SU-DHL-6 (cell line): ENCODE measurements around the gene DHX58.
A peak's percentile ranks its signal among the peaks of the same experiment; 100 is the strongest.

Experiments
- H2AFZ ChIP-seq: fragments of 200-600 bp; sonication (generic); 2 replicates; pipeline ENCODE4 v1.6.1; 2014; ENCODE audit warnings: low read depth, mild to moderate bottlenecking, moderate library complexity, mixed read lengths, antibody characterized with exemption, low read length; ENCODE audit not compliant: severe bottlenecking
- H3F3A ChIP-seq: fragments of 200-600 bp; shearing (Covaris generic); 2 replicates; pipeline ENCODE4 v1.6.0; 2016; ENCODE audit warnings: antibody characterized with exemption, mild to moderate bottlenecking; ENCODE audit not compliant: insufficient read depth
- H3K27ac ChIP-seq: fragments of 200-600 bp; sonication (generic); 2 replicates; pipeline ENCODE4 v1.5.1; 2016; ENCODE audit warnings: low read depth, mild to moderate bottlenecking, low read length, moderate library complexity, mixed read lengths
- H3K27me3 ChIP-seq: fragments of 200-600 bp; sonication (generic), shearing (Covaris generic); 2 replicates; pipeline ENCODE4 v1.6.0; 2014; ENCODE audit warnings: mild to moderate bottlenecking, low read length
- H3K36me3 ChIP-seq: fragments of 200-600 bp; sonication (generic); 2 replicates; pipeline ENCODE4 v1.6.1; 2014; ENCODE audit warnings: mild to moderate bottlenecking, low read length, mixed read lengths
- H3K4me2 ChIP-seq: fragments of 300-600, 200-600 bp; shearing (Covaris generic), sonication (generic); 2 replicates; pipeline ENCODE4 v1.6.0; 2014; ENCODE audit warnings: low read length, low read depth, mild to moderate bottlenecking; ENCODE audit not compliant: poor library complexity, severe bottlenecking
- H3K4me3 ChIP-seq: fragments of 200-600 bp; sonication (generic); 2 replicates; pipeline ENCODE4 v1.5.1; 2014; ENCODE audit warnings: antibody characterized with exemption, low read length, mild to moderate bottlenecking, mixed read lengths; ENCODE audit not compliant: insufficient read depth, poor library complexity, severe bottlenecking
- H3K79me2 ChIP-seq: fragments of 200-600 bp; sonication (generic); 2 replicates; pipeline ENCODE4 v1.6.1; 2014; ENCODE audit warnings: mild to moderate bottlenecking, low read length, moderate library complexity; ENCODE audit not compliant: insufficient read depth
- H3K9ac ChIP-seq: fragments of 200-600 bp; sonication (generic); 2 replicates; pipeline ENCODE4 v1.7.0; 2014; ENCODE audit warnings: mild to moderate bottlenecking, low read length
- H3K9me2 ChIP-seq: fragments of 200-600 bp; sonication (generic); replicated peaks from 2 replicates; pipeline ENCODE4 v1.6.1; 2014; ENCODE audit warnings: low read length; ENCODE audit not compliant: insufficient read depth
- H3K9me3 ChIP-seq: fragments of 200-600 bp; sonication (generic); 2 replicates; pipeline ENCODE4 v1.6.1; 2014; ENCODE audit warnings: low read length, mixed read lengths; ENCODE audit not compliant: insufficient read depth
- H4K20me1 ChIP-seq: fragments of 200-600 bp; sonication (generic); 2 replicates; pipeline ENCODE4 v1.6.1; 2014; ENCODE audit warnings: low read depth, mild to moderate bottlenecking, antibody characterized with exemption, low read length, moderate library complexity, mixed read lengths
- CTCF ChIP-seq: fragments of 200-600 bp; sonication (generic); IDR thresholded peaks from one replicate; pipeline ENCODE4 v1.5.1; 2017; ENCODE audit warnings: antibody characterized with exemption, mild to moderate bottlenecking, low read length, moderate library complexity; ENCODE audit not compliant: insufficient read depth, poor library complexity, severe bottlenecking
- EZH2phosphoT487 ChIP-seq: fragments of 200-600 bp; sonication (generic), shearing (Covaris generic); conservative IDR thresholded peaks from 2 replicates; pipeline ENCODE4 v1.6.1; 2018; ENCODE audit warnings: mild to moderate bottlenecking, antibody characterized with exemption, low read length, moderate library complexity, mixed read lengths

Gene DHX58

GRCh38 chr17:42124256-42124655, 11.7 kb upstream of the DHX58 start:
- H2AFZ ChIP-seq: no peak overlapping the region
- H3K36me3 ChIP-seq: peaks cover 14% of the 10 kb centered on the region
- no peak overlapping the region for H3K27ac ChIP-seq
- 0 out of 2 replicates have a peak, but pooled peaks cover 7% of the 10 kb centered on the region for H3F3A ChIP-seq
- no peak overlapping the region for H3K4me3 ChIP-seq
- TF ChIP-seq CTCF (no peak), EZH2phosphoT487 (no peak)
- no peaks in the 10 kb centered on the region for H3K79me2 ChIP-seq
- no peaks in the 10 kb centered on the region for H3K27me3 ChIP-seq
- no peak overlapping the region for H3K4me2 ChIP-seq
- H4K20me1 ChIP-seq: no peaks in the 10 kb centered on the region
- H3K9me3 ChIP-seq: no peaks in the 10 kb centered on the region
- no peaks in the 10 kb centered on the region for H3K9me2 ChIP-seq
- no peak overlapping the region for H3K9ac ChIP-seq

- H3K4me2 ChIP-seq: peak within 1 kb of the TSS; percentile 75
- TF ChIP-seq EZH2phosphoT487: no peak
- TF ChIP-seq CTCF: no peak
These were observed 10.1 kb upstream of the DHX58 start, which contains the start of gene HSPB9 for GRCh38 chr17:42122371-42123303. Gene HSPB9 (plus strand): TSS chr17:42122804. CDS start chr17:42122851, 47 bp downstream.

GRCh38 chr17:42120770-42121769, 8.6 kb upstream of the DHX58 start, which contains the start of gene KAT2A:
Gene KAT2A (minus strand): TSS chr17:42121367. CDS start chr17:42121304, 63 bp downstream.
- Histone ChIP-seq H3K4me2 (peak within 1 kb of the TSS; percentile 75), H4K20me1 (no peaks in the 10 kb centered on the region), H3K4me3 (peak within 1 kb of the TSS; percentile 74), H3F3A (peaks cover 8% of the 10 kb centered on the region), H2AFZ (peak within 1 kb of the TSS; percentile 70), H3K9me3 (no peaks in the 10 kb centered on the region), H3K27ac (peak within 1 kb of the TSS; percentile 53), H3K27me3 (no peaks in the 10 kb centered on the region), H3K9me2 (no peaks in the 10 kb centered on the region), H3K9ac (peak within 1 kb of the TSS; percentile 81), H3K36me3 (0 out of 2 replicates have a peak, but pooled peaks cover 3% of the 10 kb centered on the region), H3K79me2 (no peaks in the 10 kb centered on the region)
- TF ChIP-seq EZH2phosphoT487 (no peak), CTCF (no peak)

More at GRCh38 chr17:42122371-42123303, 10.1 kb upstream of the DHX58 start, which contains the start of gene HSPB9:
- no peaks in the 10 kb centered on the region for H3K9me3 ChIP-seq
- no peak within 1 kb of the TSS for H2AFZ ChIP-seq
- no peaks in the 10 kb centered on the region for H3K9me2 ChIP-seq
- H3K79me2 ChIP-seq: no peaks in the 10 kb centered on the region
- no peaks in the 10 kb centered on the region for H4K20me1 ChIP-seq
- H3F3A ChIP-seq: 0 out of 2 replicates have a peak, but pooled peaks cover 7% of the 10 kb centered on the region
- H3K36me3 ChIP-seq: peaks cover 12% of the 10 kb centered on the region
- H3K27ac ChIP-seq: no peak within 1 kb of the TSS
- no peak within 1 kb of the TSS for H3K9ac ChIP-seq
- no peaks in the 10 kb centered on the region for H3K27me3 ChIP-seq
- no peak within 1 kb of the TSS for H3K4me3 ChIP-seq
